IMR-90 (cell line): ENCODE measurements around the gene POLR3A. TPM values are rescaled to one million over a fixed set of nuclear protein-coding genes. Genes with fewer than 3 reads are reported as not detected.

Experiments
- ATAC-seq: fragments of 200-7000 bp; cut with Tn5 transposase; 2 replicates; pipeline ENCODE4 v1.9.1; 2020; ENCODE audit warnings: low read depth, mild to moderate bottlenecking, moderate library complexity
- BruUV-seq: library from RNA; stranded (reverse); fragments of 400-500 nt; replicated peaks from 2 replicates; lab custom pipeline; 2021; lab: Mats Ljungman, UMichigan
- CTCF ChIA-PET: fragments of 300-600 bp; formaldehyde crosslinking; extraction: SDS; loops from one replicate; lab custom pipeline; 2021; ENCODE audit warnings: antibody characterized with exemption; lab: Yijun Ruan, JAX
- POLR2A ChIA-PET: fragments of 300-600 bp; sonication (Branson Sonifier 250); formaldehyde crosslinking; loops from one replicate; lab custom pipeline; 2022; ENCODE audit warnings: antibody characterized with exemption; ENCODE audit not compliant: unreplicated experiment; lab: Charles Lee
- DNase-seq: peaks from one replicate; pipeline ENCODE4 v3.0.0; 2013
- H2AFZ ChIP-seq: replicated peaks from 2 replicates; pipeline ENCODE3; 2013; ENCODE audit warnings: low read length, mild to moderate bottlenecking; ENCODE audit not compliant: poor library complexity
- H2AK5ac ChIP-seq: 2 replicates; pipeline ENCODE4 v1.6.1; 2013; ENCODE audit warnings: low read depth, low read length, inconsistent platforms
- H2AK9ac ChIP-seq: replicated peaks from 2 replicates; pipeline ENCODE3; 2013; ENCODE audit warnings: mild to moderate bottlenecking, low read depth, low read length, moderate library complexity; ENCODE audit not compliant: poor library complexity
- H2BK120ac ChIP-seq: 2 replicates; pipeline ENCODE4 v1.6.1; 2013; ENCODE audit warnings: low read depth, low read length, inconsistent platforms
- H2BK15ac ChIP-seq: 3 replicates; pipeline ENCODE4 v1.6.1; 2013; ENCODE audit warnings: low read depth, low read length, inconsistent platforms
- H2BK20ac ChIP-seq: 2 replicates; pipeline ENCODE4 v1.6.1; 2013; ENCODE audit warnings: low read depth, mild to moderate bottlenecking, inconsistent platforms, low read length, moderate library complexity
- H2BK5ac ChIP-seq: 2 replicates; pipeline ENCODE4 v1.6.1; 2013; ENCODE audit warnings: mild to moderate bottlenecking, low read depth, low read length, inconsistent platforms; ENCODE audit not compliant: poor library complexity, severe bottlenecking
- H3K14ac ChIP-seq: replicated peaks from 2 replicates; pipeline ENCODE4 v1.6.1; 2013; ENCODE audit warnings: low read depth, low read length, inconsistent platforms
- H3K18ac ChIP-seq: 2 replicates; pipeline ENCODE4 v1.6.1; 2013; ENCODE audit warnings: low read depth, low read length, control low read depth
- H3K23ac ChIP-seq: 2 replicates; pipeline ENCODE4 v1.6.1; 2013; ENCODE audit warnings: low read depth, low read length, inconsistent platforms
- H3K27ac ChIP-seq: 2 replicates; pipeline ENCODE4 v1.5.1; 2013; ENCODE audit warnings: mild to moderate bottlenecking, control low read depth, low read length; ENCODE audit not compliant: insufficient read depth
- H3K27me3 ChIP-seq: 2 replicates; pipeline ENCODE4 v1.6.1; 2013; ENCODE audit warnings: low read length; ENCODE audit not compliant: control insufficient read depth, insufficient read depth
- H3K36me3 ChIP-seq: 2 replicates; pipeline ENCODE4 v1.6.1; 2013; ENCODE audit warnings: low read length, mixed read lengths; ENCODE audit not compliant: control insufficient read depth, insufficient read depth
- H3K4ac ChIP-seq: 2 replicates; pipeline ENCODE4 v1.6.1; 2013; ENCODE audit warnings: low read depth, low read length, inconsistent platforms
- H3K4me1 ChIP-seq: 2 replicates; pipeline ENCODE4 v1.6.1; 2013; ENCODE audit warnings: low read length, mixed read lengths; ENCODE audit not compliant: control insufficient read depth, insufficient read depth
- H3K4me2 ChIP-seq: 2 replicates; pipeline ENCODE4 v1.6.1; 2013; ENCODE audit warnings: low read depth, mild to moderate bottlenecking, control low read depth, low read length, moderate library complexity
- H3K4me3 ChIP-seq: 2 replicates; pipeline ENCODE4 v1.5.1; 2013; ENCODE audit warnings: low read depth, mild to moderate bottlenecking, control low read depth, low read length, moderate library complexity; ENCODE audit not compliant: insufficient read depth
- H3K56ac ChIP-seq: 2 replicates; pipeline ENCODE4 v1.6.1; 2013; ENCODE audit warnings: low read length, inconsistent platforms; ENCODE audit not compliant: insufficient read depth; ENCODE audit errors: extremely low read depth
- H3K79me1 ChIP-seq, 2 experiments: 2 replicates each; pipeline ENCODE4 v1.6.1; 2013; ENCODE audit warnings: low read length in 2 of 2, inconsistent platforms in 1 of 2, low read depth in 1 of 2
- H3K9ac ChIP-seq: 2 replicates; pipeline ENCODE4 v1.6.1; 2013; ENCODE audit warnings: low read depth, low read length, control low read depth
- H3K9me1 ChIP-seq: 2 replicates; pipeline ENCODE4 v1.6.1; 2013; ENCODE audit warnings: low read length, inconsistent platforms; ENCODE audit not compliant: insufficient read depth
- H3K9me3 ChIP-seq: 2 replicates; pipeline ENCODE4 v1.6.1; 2013; ENCODE audit warnings: low read length; ENCODE audit not compliant: control insufficient read depth, insufficient read depth
- H4K20me1 ChIP-seq: 2 replicates; pipeline ENCODE4 v1.6.1; 2013; ENCODE audit warnings: low read length, inconsistent platforms; ENCODE audit not compliant: insufficient read depth
- H4K5ac ChIP-seq: 2 replicates; pipeline ENCODE4 v1.6.1; 2013; ENCODE audit warnings: mild to moderate bottlenecking, low read depth, low read length, control low read depth
- H4K8ac ChIP-seq, 2 experiments: 2 replicates each; pipeline ENCODE4 v1.6.1; 2013; ENCODE audit warnings: low read depth in 2 of 2, low read length in 2 of 2, control low read depth in 1 of 2, inconsistent platforms in 1 of 2
- H4K91ac ChIP-seq: 2 replicates; pipeline ENCODE4 v1.6.1; 2013; ENCODE audit warnings: low read depth, low read length, inconsistent platforms; ENCODE audit not compliant: insufficient read depth
- CHD1 ChIP-seq: IDR thresholded peaks from 2 replicates; pipeline ENCODE4 v1.6.1; 2012; ENCODE audit warnings: low read depth, low read length, improper control_type of control experiment
- FOS ChIP-seq: fragments of 150-350 bp; IDR thresholded peaks from 2 replicates; pipeline ENCODE4 v1.6.1; 2016; ENCODE audit warnings: low read depth, low read length
- MAZ ChIP-seq: IDR thresholded peaks from 2 replicates; pipeline ENCODE4 v1.6.1; 2012; ENCODE audit warnings: low read depth, mild to moderate bottlenecking, low read length, improper control_type of control experiment, moderate library complexity, borderline replicate concordance
- MXI1 ChIP-seq: IDR thresholded peaks from 2 replicates; pipeline ENCODE4 v1.6.1; 2012; ENCODE audit warnings: low read depth, mild to moderate bottlenecking, low read length, moderate library complexity, borderline replicate concordance
- POLR2A ChIP-seq: IDR thresholded peaks from 2 replicates; pipeline ENCODE4 v1.6.1; 2012; ENCODE audit warnings: mild to moderate bottlenecking, low read depth, low read length
- RAD21 ChIP-seq: IDR thresholded peaks from 2 replicates; pipeline ENCODE4 v1.6.1; 2012; ENCODE audit warnings: low read length, improper control_type of control experiment
- SMC3 ChIP-seq: fragments of 150-350 bp; IDR thresholded peaks from 2 replicates; pipeline ENCODE4 v1.6.1; 2016; ENCODE audit warnings: low read depth, mild to moderate bottlenecking, antibody characterized with exemption, low read length, moderate library complexity
- WGBS, 2 experiments: methylation state at CpG; one replicate each; pipeline versions ENCODE4 v1.1.5 to v1.1.7; 2013; ENCODE audit warnings: missing lambda C conversion rate in 2 of 2; ENCODE audit not compliant: insufficient read length in 1 of 2; ENCODE audit errors: extremely low coverage in 2 of 2; 5-methylcytosine and 5-hydroxymethylcytosine counted together
- dilution Hi-C: fragments of 300-500 bp; cut with HindIII; formaldehyde crosslinking; loops from one replicate; pipeline ENCODE4 v1.14.3; 2018; ENCODE audit warnings: low sequenced_read_pairs; ENCODE audit not compliant: unreplicated experiment
- in situ Hi-C: fragments of 300-500 bp; cut with MboI; formaldehyde crosslinking; loops from 3 replicates; pipeline ENCODE4 v1.14.3; 2019; ENCODE audit warnings: low sequenced_read_pairs, inconsistent platforms, mixed read lengths
- intact Hi-C: fragments of 100-400 bp; cut with micrococcal nuclease; formaldehyde crosslinking; loops from 2 replicates; pipeline ENCODE4 v1.10.0; 2022
- polyA plus RNA-seq, 3 experiments: library from polyadenylated mRNA; depleted of rRNA; stranded (reverse); fragments of >200 nt; gene quantifications; 2 replicates each; pipeline ENCODE4 v1.2.3, GENCODE V29; 2012; ENCODE audit warnings: low replicate concordance in 1 of 3
- total RNA-seq: library from RNA; depleted of rRNA; stranded (reverse); fragments of >200 nt; gene quantifications from 2 replicates; pipeline ENCODE4 v1.2.3, GENCODE V29; 2012

Gene POLR3A
- total and polyA plus RNA-seq, 2 of the 4 experiments (the other 2 are of a cell fraction): 11.9 to 24.4 TPM

DNA sequence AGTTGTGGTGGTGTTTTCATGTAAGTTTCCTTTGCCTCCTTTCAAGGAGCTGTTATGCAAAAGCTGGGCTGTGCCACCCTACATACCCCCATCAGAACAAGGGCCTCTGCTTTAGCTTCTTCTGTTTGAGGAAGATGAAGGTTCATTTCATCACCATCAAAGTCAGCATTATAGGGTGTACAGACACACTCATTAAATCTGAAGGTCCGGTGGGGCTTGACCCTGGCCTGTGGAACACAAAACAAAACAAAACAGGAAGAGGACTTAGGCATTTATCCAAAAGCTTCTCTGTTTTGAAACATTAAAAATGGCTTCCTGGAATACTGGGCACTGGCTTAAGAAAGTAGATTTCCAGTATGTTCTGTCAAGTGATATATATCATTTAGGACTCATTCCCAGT lies 15.8 kb downstream of the POLR3A start:
- H3K36me3 ChIP-seq: peaks cover 63% of the 10 kb centered on the region
- H4K5ac ChIP-seq: no peak overlapping the region
- no peak overlapping the region for H3K14ac ChIP-seq
- no peak overlapping the region for H3K4me2 ChIP-seq
- POLR2A ChIA-PET: no interaction called here
- H2BK5ac ChIP-seq: no peak overlapping the region
- no peak overlapping the region for H3K4me3 ChIP-seq
- H3K4me1 ChIP-seq: no peaks in the 10 kb centered on the region
- intact Hi-C loops: no loop called here
- no peak overlapping the region for H2BK20ac ChIP-seq
- no peaks in the 10 kb centered on the region for H4K20me1 ChIP-seq
- H4K8ac ChIP-seq: no peak overlapping the region
- WGBS, 2 experiments: no CpG with 5 or more reads among the region's 1 CpG
- H3K27me3 ChIP-seq: no peaks in the 10 kb centered on the region
- H3K23ac ChIP-seq: no peak overlapping the region
- no peak for TF ChIP-seq FOS
- TF ChIP-seq POLR2A: no peak
- no peak for TF ChIP-seq RAD21
- no peak for TF ChIP-seq MXI1
- TF ChIP-seq CHD1: no peak
- no peak for TF ChIP-seq SMC3
- no peak for TF ChIP-seq MAZ
- no peak for DNase-seq
- no peak overlapping the region for H2BK15ac ChIP-seq
- no peak overlapping the region for H2AK5ac ChIP-seq
- H2AFZ ChIP-seq: no peak overlapping the region
- no peak overlapping the region for H4K91ac ChIP-seq
- no peak overlapping the region for H3K56ac ChIP-seq
- H3K18ac ChIP-seq: no peak overlapping the region
- H3K9ac ChIP-seq: no peak overlapping the region
- no peaks in the 10 kb centered on the region for H3K9me3 ChIP-seq
- no peak overlapping the region for H3K4ac ChIP-seq
- no peak overlapping the region for H3K27ac ChIP-seq
- no peak for ATAC-seq
- 0 out of 2 replicates have a peak, but pooled peaks cover 3% of the 10 kb centered on the region for H3K9me1 ChIP-seq
- H2BK120ac ChIP-seq: no peak overlapping the region
- H2AK9ac ChIP-seq: no peak overlapping the region
- CTCF ChIA-PET: no interaction called here
- dilution Hi-C loops: no loop called here
- no TSS peak for BruUV-seq
- peaks cover 0 to 8% of the 10 kb centered on the region in 2 experiments; a peak in 2 of 4 replicates for H3K79me1 ChIP-seq
- in situ Hi-C loops: no loop called here
